ENCODE results near the gene RBM47.
"Not testable (repeated sequence)": the region's sequence is repeated elsewhere in the genome, so short reads cannot be mapped to it uniquely, and the experiment has no call there.

RBM47 gene

DNA sequence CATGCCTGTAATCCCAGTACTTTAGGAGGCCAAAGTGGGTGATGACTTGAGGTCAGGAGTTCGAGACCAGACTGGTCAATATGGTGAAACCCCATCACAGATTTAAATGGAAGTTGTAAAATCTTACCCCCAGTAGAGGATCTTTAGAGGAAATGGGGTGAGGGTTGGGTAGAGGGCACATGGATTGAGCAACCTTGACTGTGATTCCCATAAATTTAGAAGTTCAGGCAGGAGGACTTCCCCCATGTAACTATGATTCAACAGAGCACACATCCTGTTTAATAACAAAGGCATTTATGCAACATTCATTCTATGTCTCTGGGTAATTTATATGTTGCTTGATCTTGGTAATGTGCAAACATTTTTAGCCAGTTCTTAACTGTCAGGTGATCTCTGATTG, 143.1 kb downstream of the RBM47 start:
- no peak for DNase-seq (ENCODE audit: low spot score)

DNA sequence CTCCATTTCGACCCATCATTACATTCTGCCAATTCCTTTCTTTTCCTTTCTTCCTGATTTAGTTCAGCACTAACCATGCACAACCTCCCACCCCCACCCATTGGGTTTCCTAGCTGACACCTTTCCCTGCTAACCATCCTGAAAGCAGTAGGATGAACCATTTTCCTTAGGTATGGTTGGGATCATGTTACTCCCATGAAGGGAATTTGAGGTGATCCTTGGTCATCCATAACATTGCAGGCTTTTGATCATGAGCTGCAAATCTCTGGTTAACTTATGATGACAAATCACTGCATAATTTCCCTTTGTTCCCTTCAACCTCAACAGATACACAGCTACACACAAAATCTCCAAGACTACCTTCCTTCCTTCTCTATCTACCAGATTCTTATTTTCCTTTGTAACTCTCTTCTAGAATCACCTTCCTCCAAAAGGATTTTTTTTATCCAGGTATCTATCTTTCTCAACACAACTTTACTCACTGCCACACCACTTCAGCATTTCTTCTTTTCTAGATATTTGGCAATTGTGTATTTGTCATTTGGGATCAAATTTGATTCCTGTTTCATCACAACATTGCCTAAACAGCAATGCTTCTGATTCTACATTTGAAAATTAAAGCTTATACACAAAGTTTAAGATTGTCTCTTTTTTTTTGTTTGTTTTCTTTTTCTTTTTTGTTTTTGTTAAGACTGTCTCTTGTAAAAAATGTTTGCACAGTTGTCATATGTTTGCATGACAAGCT, 145.1 kb downstream of the RBM47 start:
- no peak for DNase-seq (ENCODE audit: low spot score)

DNA sequence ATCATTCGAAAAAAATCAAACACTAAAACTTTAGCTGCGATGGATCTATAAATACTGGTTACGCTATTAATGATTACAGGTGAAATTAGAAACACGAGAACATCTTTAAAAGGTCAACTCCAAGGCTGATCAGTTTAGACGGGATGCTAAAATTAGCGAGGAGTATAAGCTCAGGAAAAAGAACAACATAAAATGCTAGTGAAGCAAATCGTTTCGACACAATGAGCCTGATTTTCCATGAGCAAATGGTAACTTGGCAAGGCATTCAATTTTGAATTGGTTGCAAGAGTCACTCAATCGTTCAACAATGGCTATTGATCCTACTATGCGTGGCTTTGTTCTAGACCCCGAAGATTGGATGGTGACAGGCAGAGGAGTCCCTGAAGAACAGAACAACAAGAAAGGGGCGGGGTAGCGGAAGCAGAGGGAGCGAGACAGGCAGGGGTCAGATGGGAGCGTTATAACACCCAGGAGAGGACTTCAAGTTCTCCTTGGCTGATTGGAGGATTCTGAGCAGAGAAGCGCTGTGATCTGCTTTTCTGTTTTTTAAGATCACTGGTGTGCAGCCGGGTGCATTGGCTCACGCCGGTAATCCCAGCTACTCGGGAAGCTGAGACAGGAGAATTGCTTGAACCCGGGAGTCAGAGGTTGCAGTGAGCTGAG, 146.5 kb downstream of the RBM47 start:
- DNase-seq (ENCODE audit: low spot score) = no peak

DNA sequence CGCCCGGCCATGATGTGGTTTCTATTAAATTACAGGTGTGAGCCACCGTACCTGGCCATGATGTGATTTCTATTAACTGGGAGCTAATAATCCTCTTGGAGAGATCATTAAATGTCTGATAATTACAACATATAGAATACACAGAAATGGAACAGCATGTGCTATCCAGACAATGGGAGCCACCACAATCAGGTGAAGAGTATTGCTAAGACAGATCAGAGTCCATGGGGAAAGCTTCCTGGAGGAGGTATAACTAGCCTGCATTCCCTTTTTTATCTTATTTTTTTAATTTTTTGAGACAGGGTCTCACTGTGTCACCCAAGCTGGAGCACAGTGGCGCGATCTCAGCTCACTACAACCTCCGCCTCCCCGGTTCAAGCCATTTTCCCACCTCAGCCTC, 147.7 kb downstream of the RBM47 start:
- no peak for DNase-seq (ENCODE audit: low spot score)

DNA sequence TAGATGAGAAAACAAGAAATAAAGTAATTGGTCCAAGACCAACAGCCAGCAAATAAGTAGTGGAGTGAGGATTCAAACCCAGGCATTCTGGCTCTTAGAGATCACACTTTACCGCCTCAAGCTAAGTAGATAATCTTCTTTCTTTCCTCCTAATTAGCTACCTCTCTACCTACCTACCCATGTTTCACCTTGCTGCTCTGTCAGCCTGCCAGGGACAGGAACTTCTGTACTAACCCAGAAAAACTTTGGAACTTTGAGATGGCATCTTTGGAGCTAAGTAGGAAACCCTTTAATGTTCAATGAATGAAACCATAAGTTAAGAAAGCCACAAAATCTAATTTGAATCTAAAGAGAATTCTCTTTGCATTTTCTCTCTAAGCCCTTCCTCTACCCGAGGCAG, 149.4 kb downstream of the RBM47 start:
- DNase-seq (ENCODE audit: low spot score) = no peak

DNA sequence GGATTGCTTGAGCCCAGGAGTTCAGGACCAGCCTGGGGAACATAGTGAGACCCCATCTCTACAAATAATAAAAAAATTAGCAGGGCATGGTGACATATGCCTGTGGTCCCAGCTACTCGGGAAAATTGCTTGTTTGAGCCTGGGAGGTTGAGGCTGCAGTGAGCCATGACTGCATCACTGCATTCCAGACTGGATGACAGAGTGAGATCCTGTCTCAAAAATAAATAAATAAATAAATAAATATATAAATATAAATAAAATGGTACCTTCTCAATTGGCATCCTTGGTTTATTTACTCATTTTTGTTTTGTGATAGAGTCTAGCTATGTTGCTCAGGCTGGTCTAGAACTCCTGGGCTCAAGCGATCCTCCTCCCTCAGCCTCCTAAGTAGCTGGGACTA, 150.3 kb downstream of the RBM47 start:
- no peak for DNase-seq (ENCODE audit: low spot score)

DNA sequence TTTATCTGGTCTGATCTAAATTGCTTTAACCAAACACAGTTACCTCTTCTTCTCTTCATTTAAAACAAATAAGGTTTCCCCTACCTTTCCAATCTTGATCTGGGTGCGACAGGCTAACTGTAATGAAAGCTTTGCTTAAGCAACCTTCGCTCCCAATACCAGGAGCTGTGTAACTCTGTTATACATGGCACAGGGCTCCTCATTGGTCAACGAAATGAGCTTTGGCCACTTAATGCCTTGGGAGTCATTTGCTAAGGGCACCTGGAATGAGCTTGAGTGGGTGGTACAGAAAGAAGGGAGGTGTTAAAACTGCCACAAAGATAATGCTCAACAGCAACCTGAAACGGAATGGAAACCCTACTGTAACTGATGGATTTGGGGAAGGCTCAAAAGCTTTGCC, 154.1 kb downstream of the RBM47 start:
- DNase-seq (ENCODE audit: low spot score) = no peak

DNA sequence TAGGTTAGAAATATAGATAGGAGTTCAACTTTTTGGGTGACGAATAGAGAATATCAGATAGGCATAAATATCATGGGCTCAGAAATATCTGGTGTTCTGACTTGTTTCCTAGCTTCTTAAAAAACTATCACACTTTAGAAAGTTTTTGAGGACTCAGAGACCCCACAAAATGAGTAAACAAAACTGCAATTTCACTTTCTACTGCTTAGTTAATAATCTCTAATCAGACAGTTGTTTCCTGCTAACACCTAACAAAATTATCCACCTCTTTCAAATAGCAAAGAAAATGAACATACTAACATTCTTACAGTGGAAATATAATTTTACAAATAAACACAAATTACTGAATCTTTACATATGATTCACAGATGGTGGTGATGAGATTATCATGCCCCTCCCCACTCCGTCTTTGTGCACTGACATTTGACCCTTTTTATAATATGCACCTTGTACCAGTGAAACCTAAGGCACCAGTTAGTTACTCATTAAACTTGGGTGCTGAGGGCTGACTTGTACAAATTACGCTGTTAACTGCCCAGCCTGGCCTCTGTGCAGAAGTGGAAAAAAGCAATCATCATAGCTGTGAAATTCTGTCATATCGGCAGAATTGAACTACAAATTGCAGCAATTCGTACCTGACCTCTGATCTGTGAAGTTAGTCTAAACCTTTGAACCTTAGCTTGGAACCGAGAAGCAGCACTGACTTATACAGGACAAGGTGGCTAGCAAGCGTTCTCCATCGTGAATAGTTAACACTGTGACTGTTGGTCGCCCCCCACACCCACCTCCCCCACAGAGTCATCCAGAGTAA, 155.9 kb downstream of the RBM47 start:
- DNase-seq (ENCODE audit: low spot score) = no peak

DNA sequence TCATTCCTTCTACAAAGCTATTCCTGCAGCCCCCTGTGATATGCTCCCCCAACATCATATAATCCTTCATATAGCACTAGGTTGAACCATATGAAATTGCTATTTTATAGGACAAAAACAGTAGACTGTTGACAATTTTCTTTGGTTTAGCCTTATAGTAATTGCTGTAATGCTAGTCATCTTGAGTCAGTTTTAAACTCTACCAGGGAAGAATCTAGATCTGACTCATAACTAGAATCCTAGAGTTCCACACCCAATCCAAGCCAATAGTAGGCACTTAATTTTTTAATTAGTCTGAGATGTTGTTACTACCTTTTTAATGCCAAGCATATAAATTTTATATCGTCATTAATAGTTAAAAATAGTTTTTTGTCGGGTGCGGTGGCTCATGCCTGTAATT, 157.7 kb downstream of the RBM47 start:
- DNase-seq (ENCODE audit: low spot score) = no peak

DNA sequence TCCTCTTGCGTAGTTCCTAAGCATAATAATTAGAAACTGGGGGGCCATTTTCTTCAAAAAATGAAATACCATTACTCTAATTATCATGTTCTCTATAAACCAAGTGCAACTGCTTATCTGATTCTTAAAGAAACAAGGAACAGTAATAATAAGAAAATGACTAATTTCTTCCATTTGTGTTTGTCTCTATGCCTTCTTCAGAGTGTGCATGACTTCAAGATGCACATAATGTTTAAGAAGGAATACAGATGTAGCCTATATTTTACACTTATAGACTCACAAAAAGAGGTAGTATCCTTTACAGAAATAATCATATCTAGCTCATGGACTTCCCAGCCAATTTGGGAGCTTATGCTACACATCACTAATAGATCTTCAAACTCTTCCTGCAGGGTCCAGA, 162.9 kb downstream of the RBM47 start:
- DNase-seq (ENCODE audit: low spot score) = no peak

DNA sequence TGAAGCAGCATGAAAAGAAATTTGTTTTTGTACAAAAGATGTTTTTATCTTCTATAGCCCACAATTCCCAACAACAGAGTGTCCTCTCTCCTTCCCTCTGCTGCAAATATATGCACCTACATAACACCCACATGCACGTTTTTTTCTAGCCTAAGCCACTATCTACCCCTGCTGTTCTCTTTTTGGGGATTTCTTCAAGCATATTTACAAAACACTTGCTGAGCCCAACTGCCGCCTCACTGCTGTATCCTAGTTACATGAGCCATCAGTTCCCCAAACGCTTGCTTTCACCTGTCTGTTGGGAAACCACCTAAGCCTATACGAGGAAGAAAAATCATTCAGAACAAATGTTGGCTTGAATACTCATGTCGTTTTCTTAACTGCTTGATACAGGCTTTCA, 167.3 kb downstream of the RBM47 start:
- DNase-seq (ENCODE audit: low spot score) = no peak

DNA sequence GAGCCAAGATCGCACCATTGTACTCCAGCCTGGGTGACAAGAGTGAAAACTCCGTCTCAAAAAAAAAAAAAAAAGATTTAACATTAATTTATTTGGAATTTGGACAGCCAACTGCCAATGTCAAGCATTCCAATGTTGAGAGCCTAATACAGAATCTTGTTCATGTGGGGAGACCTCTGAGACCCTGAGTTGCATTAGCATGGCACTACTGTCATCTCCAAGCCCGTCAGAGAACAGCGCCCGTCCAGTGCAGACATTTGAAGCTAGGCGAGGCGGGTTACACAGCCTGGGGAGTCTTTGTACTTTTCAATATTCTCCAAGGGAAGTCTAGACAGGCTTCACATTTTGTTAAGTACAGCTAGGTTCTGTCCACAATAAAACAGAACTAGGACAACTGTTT, 167.8 kb downstream of the RBM47 start:
- no peak for DNase-seq (ENCODE audit: low spot score)

DNA sequence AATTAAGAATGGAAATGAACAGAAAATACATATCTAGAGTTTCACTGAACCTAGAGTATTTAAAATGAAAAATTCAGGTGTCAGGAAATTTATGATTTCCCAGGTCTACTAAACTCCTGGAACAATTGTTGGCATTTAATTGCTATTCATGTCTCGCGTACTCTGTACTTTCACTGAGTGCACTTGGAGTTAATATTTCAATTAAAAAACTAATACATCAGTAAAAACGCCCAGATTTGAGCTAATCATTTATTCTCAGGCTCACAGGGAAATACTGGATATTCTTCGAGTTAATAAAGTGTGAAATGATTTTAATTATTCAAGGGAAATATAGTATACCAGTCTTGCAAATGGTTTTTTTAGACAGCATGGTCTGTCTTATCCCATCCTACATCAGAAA, 168.6 kb downstream of the RBM47 start:
- DNase-seq (ENCODE audit: low spot score) = no peak

DNA sequence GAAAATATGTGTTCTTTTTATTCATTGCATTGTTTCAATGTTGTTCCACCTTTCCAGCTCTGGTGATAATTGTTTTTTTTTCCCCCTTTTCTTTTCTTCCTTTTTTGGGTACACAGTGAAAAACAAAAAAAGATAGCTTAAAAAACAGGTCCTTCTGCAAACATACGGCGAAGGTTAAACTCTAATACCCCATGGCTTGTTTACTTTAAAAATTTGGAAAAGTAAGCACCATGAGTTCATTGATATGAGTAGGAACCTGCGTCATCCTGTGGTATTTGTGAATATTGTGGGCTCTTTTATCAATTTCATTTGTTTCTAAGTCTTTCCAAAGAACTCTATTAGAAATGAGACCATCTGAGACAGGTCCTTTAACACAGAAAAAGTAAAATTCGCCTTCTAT, 171.0 kb downstream of the RBM47 start:
- no peak for DNase-seq (ENCODE audit: low spot score)

DNA sequence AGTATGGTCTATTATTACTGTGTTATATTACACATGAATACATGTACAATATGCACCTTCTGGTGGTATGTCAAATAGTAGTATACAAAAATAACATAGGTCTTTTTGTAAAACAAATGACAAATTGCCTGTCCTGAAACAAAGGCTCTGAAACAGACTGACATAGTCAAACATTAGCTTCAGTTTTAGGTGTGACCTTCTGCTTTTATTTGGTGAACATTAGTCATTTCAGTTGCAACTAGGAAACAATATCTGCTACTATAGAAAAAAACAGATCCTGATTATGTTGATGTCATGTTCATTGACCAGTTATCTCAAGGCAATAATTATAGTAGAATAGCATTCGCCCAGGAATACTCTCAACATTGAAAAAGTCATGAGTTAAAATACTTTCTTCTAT, 171.6 kb downstream of the RBM47 start:
- DNase-seq (ENCODE audit: low spot score) = no peak

DNA sequence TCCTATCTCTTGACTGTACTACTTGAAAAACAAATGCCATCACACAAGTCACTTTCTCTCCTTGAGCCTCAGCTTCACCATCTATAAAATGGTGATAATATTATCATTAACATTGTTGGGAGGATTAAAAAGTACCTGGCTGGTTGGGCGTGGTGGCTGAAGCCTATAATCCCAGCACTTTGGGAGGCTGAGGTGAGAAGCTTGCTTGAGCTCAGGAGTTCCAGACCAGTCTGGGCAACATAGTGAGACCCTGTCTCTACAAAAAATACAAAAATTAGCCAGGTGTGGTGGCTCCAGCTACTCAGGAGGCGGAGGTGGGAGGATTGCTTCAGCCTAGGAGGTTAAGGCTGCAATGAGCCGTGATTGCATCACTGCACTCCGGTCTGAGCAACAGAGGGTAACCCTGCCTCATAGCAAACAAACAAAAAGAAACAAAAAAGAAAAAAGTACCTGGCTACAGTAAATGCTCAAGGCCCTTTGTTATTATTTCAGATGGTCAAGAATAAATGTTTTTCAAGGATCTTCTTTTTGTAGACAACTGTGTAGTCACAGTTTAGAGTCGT, 174.2 kb downstream of the RBM47 start:
- DNase-seq (ENCODE audit: low spot score) = no peak

DNA sequence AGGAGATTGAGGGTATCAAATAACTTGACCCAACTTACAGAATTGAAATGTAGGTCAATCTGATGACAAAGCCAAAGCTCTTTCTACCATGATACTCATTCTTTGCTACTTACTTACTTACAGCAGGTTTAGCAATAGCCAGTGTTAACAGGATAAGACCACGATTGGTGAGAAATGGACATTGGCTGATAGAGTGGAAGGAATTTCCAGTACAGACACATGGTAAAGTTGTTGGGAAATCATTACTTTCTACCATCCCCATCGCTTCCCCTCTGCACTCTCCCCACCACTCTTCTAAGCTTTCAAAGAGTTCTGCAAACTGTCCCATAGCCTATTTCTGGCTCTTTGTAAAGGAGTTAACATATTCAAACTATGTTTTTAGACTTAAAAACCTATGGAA, 174.8 kb downstream of the RBM47 start:
- no peak for DNase-seq (ENCODE audit: low spot score)

DNA sequence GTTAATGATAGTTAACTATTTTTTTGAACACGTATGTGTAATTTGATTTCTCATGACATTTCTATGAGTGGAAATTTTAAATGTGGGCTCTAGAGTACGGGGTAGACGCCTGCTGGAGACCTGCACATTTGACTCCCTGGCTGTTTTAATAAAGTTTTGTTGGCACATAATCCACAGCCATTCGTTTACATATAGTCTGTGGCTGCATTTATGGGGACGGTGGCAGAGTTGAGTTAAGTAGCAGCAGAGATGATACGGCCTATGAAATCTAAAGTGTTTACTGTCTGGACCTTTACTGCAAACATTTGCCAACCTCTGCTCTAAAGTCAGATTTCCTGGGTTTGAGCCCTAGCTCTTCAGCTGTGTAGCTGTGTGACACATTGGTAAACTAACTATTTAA, 175.8 kb downstream of the RBM47 start:
- no peak for DNase-seq (ENCODE audit: low spot score)

DNA sequence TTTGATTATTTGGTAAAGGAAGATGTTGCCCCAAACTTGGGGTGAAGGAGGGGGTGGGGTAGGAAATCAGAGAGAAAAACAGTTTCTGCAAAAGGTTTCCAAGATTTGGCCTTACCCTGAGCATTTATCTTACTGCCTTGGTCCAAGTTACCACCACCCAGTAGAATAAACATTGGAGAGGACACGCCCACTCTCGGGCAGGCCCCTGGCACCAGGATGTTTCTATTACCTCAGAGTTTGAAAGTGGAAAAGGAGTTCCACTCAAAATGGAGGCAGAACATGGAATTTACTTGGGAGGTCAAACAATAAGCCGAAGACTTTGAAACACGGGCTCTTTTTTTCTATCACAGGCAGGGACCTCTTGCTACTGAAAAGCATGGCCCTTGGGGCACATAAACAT, 180.8 kb downstream of the RBM47 start:
- DNase-seq (ENCODE audit: low spot score) = no peak

DNA sequence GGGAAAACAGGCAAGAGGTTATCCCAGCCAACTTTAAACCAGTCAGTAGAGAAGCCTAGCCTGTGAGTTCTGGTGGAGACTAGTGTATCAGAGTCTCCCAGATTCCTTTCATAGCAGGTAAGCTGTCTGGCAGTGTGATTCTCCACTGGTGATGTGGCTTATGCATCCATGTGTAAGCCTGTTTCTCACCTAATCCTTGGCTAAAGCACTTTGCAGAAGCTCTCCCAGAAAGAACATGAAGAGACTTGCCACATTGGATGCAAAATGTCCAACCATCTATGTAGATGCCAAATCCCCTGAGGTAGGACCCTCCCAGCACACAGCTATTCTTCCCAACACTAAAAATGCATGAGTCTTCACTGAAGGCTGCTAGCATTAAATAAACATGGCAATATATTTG, 182.8 kb downstream of the RBM47 start:
- DNase-seq (ENCODE audit: low spot score) = no peak

DNA sequence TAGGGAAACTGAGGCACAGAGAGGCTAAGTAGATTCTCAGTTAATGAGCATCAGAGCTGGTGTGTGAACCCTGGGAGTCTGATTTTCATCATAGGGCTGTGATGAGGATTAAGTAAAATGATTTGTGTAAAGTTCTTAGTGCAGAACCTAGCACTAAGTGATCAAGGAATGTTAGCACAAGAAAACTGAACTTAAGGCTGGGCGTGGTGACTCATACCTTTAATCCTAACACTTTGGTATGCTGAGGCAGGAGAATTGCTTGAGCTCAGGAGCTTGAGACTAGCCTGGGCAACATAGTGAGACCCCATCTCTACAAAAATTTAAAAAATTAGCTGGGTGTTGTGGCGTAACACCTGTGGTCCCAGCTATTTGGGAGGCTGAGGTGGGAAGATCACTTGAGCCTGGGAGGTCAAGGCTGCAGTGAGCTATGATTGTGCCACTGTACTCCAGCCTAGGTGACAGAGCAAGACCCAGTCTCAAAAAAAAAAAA, 183.4 kb downstream of the RBM47 start:
- DNase-seq (ENCODE audit: low spot score) = not testable (repeated sequence)

DNA sequence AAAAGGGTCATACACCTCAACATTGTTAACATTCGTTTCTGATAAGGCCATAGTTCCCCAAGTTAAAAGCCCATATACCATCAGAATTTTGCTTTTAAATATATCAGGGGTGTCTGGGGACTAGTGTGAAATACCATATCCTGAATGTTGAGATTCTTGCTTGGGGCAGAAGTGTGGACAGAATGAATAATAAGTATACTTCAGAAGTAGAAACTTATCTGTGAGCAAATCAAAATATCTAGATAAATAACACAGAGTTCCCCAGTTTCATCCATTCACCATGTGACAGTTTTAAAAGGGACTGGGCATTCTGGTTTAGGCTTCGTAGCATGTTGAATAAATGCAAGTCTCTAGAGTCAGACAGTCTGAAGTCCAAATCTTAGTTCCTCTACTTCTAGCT, 184.0 kb downstream of the RBM47 start:
- DNase-seq (ENCODE audit: low spot score) = no peak

DNA sequence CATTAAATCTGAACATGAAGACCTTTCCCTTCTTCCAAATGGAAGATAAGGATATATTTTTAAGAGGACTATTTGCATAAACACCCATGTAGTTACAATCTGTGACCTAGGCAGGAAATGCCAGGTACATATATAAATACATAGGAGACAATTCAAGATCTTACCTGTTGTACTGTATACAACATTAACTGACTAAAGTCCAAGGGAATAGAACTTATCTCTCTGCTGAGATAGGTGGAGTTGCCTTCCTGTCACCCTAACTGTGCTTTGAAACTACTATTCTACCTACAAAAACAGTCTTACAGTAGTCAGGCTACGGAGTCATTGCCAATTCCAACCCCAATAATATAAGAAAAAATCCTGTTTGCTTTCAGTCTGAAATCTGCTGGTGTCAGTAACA, 188.2 kb downstream of the RBM47 start:
- no peak for DNase-seq (ENCODE audit: low spot score)
